Fibroblast of lung (primary cell): Measurements from ENCODE around the gene L1CAM. TPM values are rescaled to one million over a fixed set of nuclear protein-coding genes. Genes with fewer than 3 reads are reported as not detected.

Experiments used
- DNase-seq, 2 donors: peaks; one replicate each; pipeline versions ENCODE4 v3.0.0 to v3.0.0-alpha.2; 2010; ENCODE audit warnings: low read depth in 2 of 2
- H2AFZ ChIP-seq: 2 replicates; pipeline ENCODE4 v1.5.1; 2012; ENCODE audit warnings: low read length, control low read depth, inconsistent platforms
- H3K27ac ChIP-seq: 2 replicates; pipeline ENCODE4 v1.5.1; 2011; ENCODE audit warnings: low read length, control low read depth; ENCODE audit not compliant: insufficient read depth
- H3K27me3 ChIP-seq: 2 replicates; pipeline ENCODE4 v1.5.1; 2011; ENCODE audit warnings: mild to moderate bottlenecking, low read length; ENCODE audit not compliant: control insufficient read depth, insufficient read depth
- H3K36me3 ChIP-seq: 2 replicates; pipeline ENCODE4 v1.5.1; 2011; ENCODE audit warnings: low read length; ENCODE audit not compliant: control insufficient read depth, insufficient read depth
- H3K4me1 ChIP-seq: 2 replicates; pipeline ENCODE4 v1.5.1; 2011; ENCODE audit warnings: low read length; ENCODE audit not compliant: control insufficient read depth, insufficient read depth; ENCODE audit errors: extremely low read depth
- H3K4me2 ChIP-seq: 2 replicates; pipeline ENCODE4 v1.5.1; 2011; ENCODE audit warnings: low read length, control low read depth; ENCODE audit not compliant: insufficient read depth; ENCODE audit errors: extremely low read depth
- H3K4me3 ChIP-seq, 4 experiments: fragments of 200-600 bp in 1 of 4; sonication (generic) in 1 of 4; replicated peaks in 1 of 4; 2 replicates each; pipeline ENCODE4 v1.5.1; 2011 to 2016; ENCODE audit warnings: low read length in 4 of 4, low read depth in 3 of 4, mild to moderate bottlenecking in 3 of 4, control low read depth in 2 of 4, inconsistent platforms in 1 of 4, mixed read lengths in 1 of 4; ENCODE audit not compliant: insufficient read depth in 1 of 4; ENCODE audit errors: control extremely low read depth in 1 of 4
- H3K79me2 ChIP-seq: 2 replicates; pipeline ENCODE4 v1.5.1; 2012; ENCODE audit warnings: mild to moderate bottlenecking, low read length, inconsistent platforms; ENCODE audit not compliant: control insufficient read depth, insufficient read depth
- H3K9ac ChIP-seq: 2 replicates; pipeline ENCODE4 v1.5.1; 2011; ENCODE audit warnings: mild to moderate bottlenecking, low read length, control low read depth; ENCODE audit not compliant: insufficient read depth
- H3K9me3 ChIP-seq: 2 replicates; pipeline ENCODE4 v1.5.1; 2012; ENCODE audit warnings: low read depth, low read length; ENCODE audit not compliant: control insufficient read depth, insufficient read depth
- H4K20me1 ChIP-seq: 2 replicates; pipeline ENCODE4 v1.5.1; 2011; ENCODE audit warnings: low read length; ENCODE audit not compliant: control insufficient read depth, insufficient read depth; ENCODE audit errors: extremely low read depth
- EZH2 ChIP-seq: IDR thresholded peaks from 2 replicates; pipeline ENCODE4 v1.5.1; 2012; ENCODE audit warnings: low read length, control low read depth, mild to moderate bottlenecking; ENCODE audit errors: missing control alignments
- polyA plus RNA-seq, 2 donors: library from polyadenylated mRNA; depleted of rRNA in 1 of 2; stranded (reverse) in 1 of 2; unstranded in 1 of 2; fragments of >200 nt; gene quantifications; 2 replicates each; pipeline ENCODE4 v1.2.1, GENCODE V29; 2011 to 2012; ENCODE audit warnings: missing spikeins in 1 of 2
- total RNA-seq: library from RNA; depleted of rRNA; stranded (reverse); fragments of >200 nt; gene quantifications from 2 replicates; pipeline ENCODE4 v1.2.1, GENCODE V29; 2014
- TF ChIP-seq, protein P1 (sequence below), 2 donors: IDR thresholded peaks in 1 of 2; conservative IDR thresholded peaks in 1 of 2; 1 replicate in 1 of 2; 2 replicates in 1 of 2; pipeline ENCODE4 v1.5.1; 2011 to 2012; ENCODE audit warnings: low read length in 2 of 2, control low read depth in 1 of 2, inconsistent platforms in 1 of 2, low read depth in 1 of 2, mild to moderate bottlenecking in 1 of 2

Gene L1CAM
- total and polyA plus RNA-seq, 2 donors (not counting 1 experiment from before 2014, with no cell fraction given) = 0.99 to 1.7 TPM

DNA sequence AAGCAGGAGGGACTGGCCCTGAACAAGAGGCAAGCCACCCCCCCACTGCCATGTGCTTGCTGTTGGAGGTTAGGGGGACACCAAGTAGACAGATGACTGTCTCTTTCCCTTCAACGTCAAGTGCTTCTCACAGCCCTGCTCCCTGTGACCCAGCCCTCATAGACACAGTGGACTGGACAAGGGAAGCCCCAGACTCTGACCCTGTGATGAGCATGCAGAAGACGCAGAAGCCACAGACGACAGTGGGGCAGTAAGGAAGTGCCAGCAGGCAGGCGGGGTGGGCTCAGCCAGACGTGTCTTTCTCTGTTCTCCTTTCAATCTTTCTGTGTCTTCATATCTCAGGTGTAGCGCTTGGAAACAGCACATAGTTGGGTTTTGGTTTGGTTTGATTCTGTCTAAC, 2.4 kb upstream of the L1CAM start:
- Histone ChIP-seq H4K20me1 (no peaks in the 10 kb centered on the region), H3K27me3 (peaks cover 27% of the 10 kb centered on the region), H3K4me2 (no peak overlapping the region), H3K79me2 (no peaks in the 10 kb centered on the region), H3K9ac (no peak overlapping the region), H2AFZ (no peak overlapping the region), H3K9me3 (no peaks in the 10 kb centered on the region), H3K4me3 (no peak overlapping the region), H3K27ac (no peak overlapping the region), H3K4me1 (no peaks in the 10 kb centered on the region), H3K36me3 (no peaks in the 10 kb centered on the region)
- DNase-seq = no peak
- TF ChIP-seq EZH2 = no peak
- TF ChIP-seq, protein P1, sequence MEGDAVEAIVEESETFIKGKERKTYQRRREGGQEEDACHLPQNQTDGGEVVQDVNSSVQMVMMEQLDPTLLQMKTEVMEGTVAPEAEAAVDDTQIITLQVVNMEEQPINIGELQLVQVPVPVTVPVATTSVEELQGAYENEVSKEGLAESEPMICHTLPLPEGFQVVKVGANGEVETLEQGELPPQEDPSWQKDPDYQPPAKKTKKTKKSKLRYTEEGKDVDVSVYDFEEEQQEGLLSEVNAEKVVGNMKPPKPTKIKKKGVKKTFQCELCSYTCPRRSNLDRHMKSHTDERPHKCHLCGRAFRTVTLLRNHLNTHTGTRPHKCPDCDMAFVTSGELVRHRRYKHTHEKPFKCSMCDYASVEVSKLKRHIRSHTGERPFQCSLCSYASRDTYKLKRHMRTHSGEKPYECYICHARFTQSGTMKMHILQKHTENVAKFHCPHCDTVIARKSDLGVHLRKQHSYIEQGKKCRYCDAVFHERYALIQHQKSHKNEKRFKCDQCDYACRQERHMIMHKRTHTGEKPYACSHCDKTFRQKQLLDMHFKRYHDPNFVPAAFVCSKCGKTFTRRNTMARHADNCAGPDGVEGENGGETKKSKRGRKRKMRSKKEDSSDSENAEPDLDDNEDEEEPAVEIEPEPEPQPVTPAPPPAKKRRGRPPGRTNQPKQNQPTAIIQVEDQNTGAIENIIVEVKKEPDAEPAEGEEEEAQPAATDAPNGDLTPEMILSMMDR (conservative IDR thresholded peaks at IDR 0.05 in 1 of 2, IDR thresholded peaks at IDR 0.05 in 1 of 2; ENCODE audit: low read depth in 1 of 2, low read length in 2 of 2) = no peak

DNA sequence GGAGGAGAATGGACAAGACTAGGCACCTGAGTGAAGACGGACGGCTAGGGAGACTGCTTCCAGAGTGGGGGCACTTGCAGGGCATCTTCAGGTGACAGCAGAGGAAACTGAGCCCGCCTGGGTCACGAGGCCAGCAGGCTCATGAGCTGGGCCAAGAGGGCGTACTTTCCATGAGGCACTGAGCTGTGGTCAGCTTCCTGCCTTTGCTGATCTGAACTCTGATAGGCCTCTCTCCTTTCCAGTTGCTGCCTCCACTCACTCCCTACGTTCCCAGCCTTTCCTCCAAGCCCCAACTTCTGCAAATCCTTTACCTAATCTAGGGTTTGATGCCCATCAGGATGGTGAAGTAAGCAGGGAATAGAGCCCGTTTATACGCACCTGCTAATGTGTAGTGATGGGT, 1.4 kb upstream of the L1CAM start:
- no peak overlapping the region for H3K9ac ChIP-seq
- H3K4me3 ChIP-seq = no peak overlapping the region
- H2AFZ ChIP-seq = no peak overlapping the region
- no peaks in the 10 kb centered on the region for H3K9me3 ChIP-seq
- DNase-seq = no peak
- H3K27ac ChIP-seq = no peak overlapping the region
- H3K4me1 ChIP-seq = no peaks in the 10 kb centered on the region
- H3K4me2 ChIP-seq = no peak overlapping the region
- H4K20me1 ChIP-seq = no peaks in the 10 kb centered on the region
- H3K36me3 ChIP-seq = no peaks in the 10 kb centered on the region
- no peaks in the 10 kb centered on the region for H3K79me2 ChIP-seq
- TF ChIP-seq, protein P1 (conservative IDR thresholded peaks at IDR 0.05 in 1 of 2, IDR thresholded peaks at IDR 0.05 in 1 of 2; ENCODE audit: low read depth in 1 of 2, low read length in 2 of 2) = no peak
- no peak for TF ChIP-seq EZH2
- peaks cover 27% of the 10 kb centered on the region for H3K27me3 ChIP-seq

DNA sequence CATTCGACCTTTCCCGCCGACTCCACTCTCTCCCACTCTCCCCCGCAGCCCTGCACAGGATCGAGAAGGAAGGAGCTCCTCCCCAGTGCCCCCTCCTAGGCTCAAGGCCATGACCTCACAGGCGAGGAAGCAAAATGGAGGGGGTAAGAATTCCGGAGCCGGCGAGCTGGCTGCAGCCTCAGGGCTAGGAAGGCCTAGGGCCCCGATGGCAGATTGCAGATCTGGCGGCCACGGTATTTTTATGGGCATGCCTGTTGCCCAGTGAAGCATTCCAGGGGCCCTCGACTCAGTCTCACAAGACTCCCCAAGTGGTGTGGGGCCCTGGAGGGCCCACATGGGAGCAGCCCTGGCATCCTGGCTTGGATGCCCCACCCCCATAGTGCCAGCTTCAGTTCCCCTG, 942 bp upstream of the L1CAM start:
- H4K20me1 ChIP-seq = no peaks in the 10 kb centered on the region
- H3K27ac ChIP-seq = no peak overlapping the region
- H3K4me3 ChIP-seq = no peak overlapping the region
- H2AFZ ChIP-seq = no peak overlapping the region
- no peak overlapping the region for H3K9ac ChIP-seq
- H3K4me1 ChIP-seq = no peaks in the 10 kb centered on the region
- H3K27me3 ChIP-seq = peaks cover 27% of the 10 kb centered on the region
- H3K79me2 ChIP-seq = no peaks in the 10 kb centered on the region
- no peaks in the 10 kb centered on the region for H3K36me3 ChIP-seq
- no peaks in the 10 kb centered on the region for H3K9me3 ChIP-seq
- DNase-seq = no peak
- TF ChIP-seq, protein P1 (conservative IDR thresholded peaks at IDR 0.05 in 1 of 2, IDR thresholded peaks at IDR 0.05 in 1 of 2; ENCODE audit: low read depth in 1 of 2, low read length in 2 of 2) = no peak
- no peak for TF ChIP-seq EZH2
- H3K4me2 ChIP-seq = no peak overlapping the region
